NCI-H1105 (cell line): ENCODE measurements around the gene AGAP2.
"Not testable (repeated sequence)": the region's sequence is repeated elsewhere in the genome, so short reads cannot be mapped to it uniquely, and the experiment has no call there.

Experiments
- DNase-seq: peaks from one replicate; lab custom pipeline; 2025; lab: John Stamatoyannopoulos, UW

The AGAP2 gene

GRCh38 chr12:57722716-57723629 lies 15.6 kb downstream of the AGAP2 start:
- no peak for DNase-seq

- not testable (repeated sequence) for DNase-seq
These were observed 16.5 kb downstream of the AGAP2 start for GRCh38 chr12:57721846-57722608.

- DNase-seq = no peak
These were observed 17.6 kb downstream of the AGAP2 start for GRCh38 chr12:57720606-57721595.

GRCh38 chr12:57719777-57720605 lies 18.6 kb downstream of the AGAP2 start:
- DNase-seq = no peak

GRCh38 chr12:57718641-57719528 lies 19.7 kb downstream of the AGAP2 start:
- DNase-seq = no peak

- DNase-seq = no peak
These were observed 20.5 kb downstream of the AGAP2 start for GRCh38 chr12:57717846-57718640.

- no peak for DNase-seq
These were observed 21.4 kb downstream of the AGAP2 start for GRCh38 chr12:57717131-57717530.

GRCh38 chr12:57716305-57716704 lies 22.2 kb downstream of the AGAP2 start:
- DNase-seq = no peak

- DNase-seq = no peak
These were observed 22.8 kb downstream of the AGAP2 start for GRCh38 chr12:57715786-57716185.

- not testable (repeated sequence) for DNase-seq
These were observed 23.4 kb downstream of the AGAP2 start for GRCh38 chr12:57715036-57715748.

- DNase-seq = no peak
These were observed 25.3 kb downstream of the AGAP2 start for GRCh38 chr12:57713209-57713608.

- DNase-seq = no peak
These were observed 25.8 kb downstream of the AGAP2 start for GRCh38 chr12:57712701-57713100.

- no peak for DNase-seq
These were observed 30.2 kb downstream of the AGAP2 start for GRCh38 chr12:57708296-57708695.

- no peak for DNase-seq
These were observed 31.3 kb downstream of the AGAP2 start for GRCh38 chr12:57707250-57707649.

- DNase-seq = no peak
These were observed 38.2 kb downstream of the AGAP2 start for GRCh38 chr12:57700317-57700716.

GRCh38 chr12:57698414-57698813 lies 40.1 kb downstream of the AGAP2 start:
- no peak for DNase-seq

- DNase-seq = no peak
These were observed 41.5 kb downstream of the AGAP2 start for GRCh38 chr12:57697076-57697475.

GRCh38 chr12:57695770-57696432 lies 42.6 kb downstream of the AGAP2 start:
- DNase-seq = no peak
